Breast epithelium (tissue), 3 donors: Measurements from ENCODE around the gene TMEM178B.

Experiments used
- CTCF ChIP-seq, 3 donors: fragments of 450-650 bp; IDR thresholded peaks; one replicate each; pipeline ENCODE4 v1.5.1; 2016 to 2017; ENCODE audit warnings: antibody characterized with exemption in 3 of 3, mild to moderate bottlenecking in 3 of 3, moderate library complexity in 3 of 3
- POLR2A ChIP-seq: fragments of 450-650 bp; IDR thresholded peaks from one replicate; pipeline ENCODE4 v1.6.1; 2016; ENCODE audit warnings: antibody characterized with exemption, mild to moderate bottlenecking, moderate library complexity

GRCh38 chr7:141294143-141294829, 220.4 kb downstream of the TMEM178B start:
- TF ChIP-seq POLR2A, result no peak
- no peak for TF ChIP-seq CTCF (IDR thresholded peaks at IDR 0.05)
